ENCODE results near the gene GPS1.
A peak's percentile ranks its signal among the peaks of the same experiment; 100 is the strongest.

Gene GPS1

GRCh38 chr17:82050152-82050760 lies 1.4 kb upstream of the GPS1 start:
- Histone ChIP-seq H3K9ac (ENCODE audit: low read depth, low read length) (peak overlapping the region; percentile 84), H3K4me1 (ENCODE audit: control insufficient read depth, insufficient read depth, low read length) (peaks cover 19% of the 10 kb centered on the region), H3K27me3 (ENCODE audit: control insufficient read depth, insufficient read depth, low read length) (no peaks in the 10 kb centered on the region), H3K4me2 (ENCODE audit: low read length) (peak overlapping the region; percentile 89), H3K9me3 (replicated peaks; ENCODE audit: low read length) (no peaks in the 10 kb centered on the region), H3K4me3 (ENCODE audit: low read length) (peak overlapping the region; percentile 77), H3K36me3 (ENCODE audit: insufficient read depth, low read length) (peaks cover 51% of the 10 kb centered on the region)

GRCh38 chr17:82050761-82051641 lies 697 bp upstream of the GPS1 start:
- peak overlapping the region; percentile 77 for H3K4me3 ChIP-seq (ENCODE audit: low read length)
- H3K4me2 ChIP-seq (ENCODE audit: low read length), result peak overlapping the region; percentile 89
- peaks cover 19% of the 10 kb centered on the region for H3K4me1 ChIP-seq (ENCODE audit: control insufficient read depth, insufficient read depth, low read length)
- peaks cover 56% of the 10 kb centered on the region for H3K36me3 ChIP-seq (ENCODE audit: insufficient read depth, low read length)
- H3K27me3 ChIP-seq (ENCODE audit: control insufficient read depth, insufficient read depth, low read length), result no peaks in the 10 kb centered on the region
- no peaks in the 10 kb centered on the region for H3K9me3 ChIP-seq (replicated peaks; ENCODE audit: low read length)
- H3K9ac ChIP-seq (ENCODE audit: low read depth, low read length), result peak overlapping the region; percentile 84

GRCh38 chr17:82052638-82053059 lies 951 bp downstream of the GPS1 start:
- Histone ChIP-seq H3K4me2 (ENCODE audit: low read length) (peak overlapping the region; percentile 89), H3K4me1 (ENCODE audit: control insufficient read depth, insufficient read depth, low read length) (peaks cover 19% of the 10 kb centered on the region), H3K27me3 (ENCODE audit: control insufficient read depth, insufficient read depth, low read length) (no peaks in the 10 kb centered on the region), H3K36me3 (ENCODE audit: insufficient read depth, low read length) (peaks cover 63% of the 10 kb centered on the region), H3K4me3 (ENCODE audit: low read length) (peak overlapping the region; percentile 77), H3K9me3 (replicated peaks; ENCODE audit: low read length) (no peaks in the 10 kb centered on the region), H3K9ac (ENCODE audit: low read depth, low read length) (peak overlapping the region; percentile 84)

GRCh38 chr17:82053130-82053529 lies 1.4 kb downstream of the GPS1 start:
- Histone ChIP-seq H3K9ac (ENCODE audit: low read depth, low read length) (peak overlapping the region; percentile 84), H3K4me2 (ENCODE audit: low read length) (peak overlapping the region; percentile 89), H3K4me1 (ENCODE audit: control insufficient read depth, insufficient read depth, low read length) (peaks cover 19% of the 10 kb centered on the region), H3K27me3 (ENCODE audit: control insufficient read depth, insufficient read depth, low read length) (no peaks in the 10 kb centered on the region), H3K36me3 (ENCODE audit: insufficient read depth, low read length) (peaks cover 63% of the 10 kb centered on the region), H3K9me3 (replicated peaks; ENCODE audit: low read length) (no peaks in the 10 kb centered on the region), H3K4me3 (ENCODE audit: low read length) (peak overlapping the region; percentile 77)

GRCh38 chr17:82053556-82054263 lies 2.0 kb downstream of the GPS1 start:
- no peaks in the 10 kb centered on the region for H3K9me3 ChIP-seq (replicated peaks; ENCODE audit: low read length)
- peaks cover 62% of the 10 kb centered on the region for H3K36me3 ChIP-seq (ENCODE audit: insufficient read depth, low read length)
- no peak overlapping the region for H3K4me2 ChIP-seq (ENCODE audit: low read length)
- H3K4me3 ChIP-seq (ENCODE audit: low read length), result no peak overlapping the region
- H3K4me1 ChIP-seq (ENCODE audit: control insufficient read depth, insufficient read depth, low read length), result peaks cover 19% of the 10 kb centered on the region
- H3K27me3 ChIP-seq (ENCODE audit: control insufficient read depth, insufficient read depth, low read length), result no peaks in the 10 kb centered on the region
- no peak overlapping the region for H3K9ac ChIP-seq (ENCODE audit: low read depth, low read length)

GRCh38 chr17:82054351-82055022 lies 2.8 kb downstream of the GPS1 start:
- Histone ChIP-seq H3K4me3 (ENCODE audit: low read length) (no peak overlapping the region), H3K27me3 (ENCODE audit: control insufficient read depth, insufficient read depth, low read length) (no peaks in the 10 kb centered on the region), H3K9ac (ENCODE audit: low read depth, low read length) (no peak overlapping the region), H3K4me1 (ENCODE audit: control insufficient read depth, insufficient read depth, low read length) (peaks cover 19% of the 10 kb centered on the region), H3K36me3 (ENCODE audit: insufficient read depth, low read length) (peaks cover 64% of the 10 kb centered on the region), H3K9me3 (replicated peaks; ENCODE audit: low read length) (no peaks in the 10 kb centered on the region), H3K4me2 (ENCODE audit: low read length) (no peak overlapping the region)

GRCh38 chr17:82055023-82055964 lies 3.6 kb downstream of the GPS1 start:
- Histone ChIP-seq H3K9me3 (replicated peaks; ENCODE audit: low read length) (no peaks in the 10 kb centered on the region), H3K36me3 (ENCODE audit: insufficient read depth, low read length) (peaks cover 64% of the 10 kb centered on the region), H3K4me2 (ENCODE audit: low read length) (no peak overlapping the region), H3K4me1 (ENCODE audit: control insufficient read depth, insufficient read depth, low read length) (peaks cover 17% of the 10 kb centered on the region), H3K9ac (ENCODE audit: low read depth, low read length) (no peak overlapping the region), H3K27me3 (ENCODE audit: control insufficient read depth, insufficient read depth, low read length) (no peaks in the 10 kb centered on the region), H3K4me3 (ENCODE audit: low read length) (no peak overlapping the region)

GRCh38 chr17:82055965-82056728 lies 4.4 kb downstream of the GPS1 start:
- Histone ChIP-seq H3K9ac (ENCODE audit: low read depth, low read length) (no peak overlapping the region), H3K4me3 (ENCODE audit: low read length) (no peak overlapping the region), H3K4me1 (ENCODE audit: control insufficient read depth, insufficient read depth, low read length) (peaks cover 12% of the 10 kb centered on the region), H3K4me2 (ENCODE audit: low read length) (no peak overlapping the region), H3K9me3 (replicated peaks; ENCODE audit: low read length) (no peaks in the 10 kb centered on the region), H3K27me3 (ENCODE audit: control insufficient read depth, insufficient read depth, low read length) (no peaks in the 10 kb centered on the region), H3K36me3 (ENCODE audit: insufficient read depth, low read length) (peaks cover 70% of the 10 kb centered on the region)

GRCh38 chr17:82056729-82057621 lies 5.3 kb downstream of the GPS1 start:
- H3K36me3 ChIP-seq (ENCODE audit: insufficient read depth, low read length), result peaks cover 76% of the 10 kb centered on the region
- no peaks in the 10 kb centered on the region for H3K9me3 ChIP-seq (replicated peaks; ENCODE audit: low read length)
- H3K27me3 ChIP-seq (ENCODE audit: control insufficient read depth, insufficient read depth, low read length), result no peaks in the 10 kb centered on the region
- H3K4me1 ChIP-seq (ENCODE audit: control insufficient read depth, insufficient read depth, low read length), result peaks cover 12% of the 10 kb centered on the region
- H3K4me3 ChIP-seq (ENCODE audit: low read length), result no peak overlapping the region
- H3K4me2 ChIP-seq (ENCODE audit: low read length), result no peak overlapping the region
- no peak overlapping the region for H3K9ac ChIP-seq (ENCODE audit: low read depth, low read length)
